HG02798 (cell line): ENCODE data around the gene GNG7.
A peak's percentile ranks its signal among the peaks of the same experiment; 100 is the strongest.
"Not testable (repeated sequence)": the region's sequence is repeated elsewhere in the genome, so short reads cannot be mapped to it uniquely, and the experiment has no call there.

Source experiments
- ATAC-seq: cut with Tn5 transposase; IDR thresholded peaks from one replicate; pipeline ENCODE4 v1.9.1; 2021; ENCODE audit warnings: mild to moderate bottlenecking; ENCODE audit not compliant: unreplicated experiment, poor library complexity

Gene GNG7

DNA sequence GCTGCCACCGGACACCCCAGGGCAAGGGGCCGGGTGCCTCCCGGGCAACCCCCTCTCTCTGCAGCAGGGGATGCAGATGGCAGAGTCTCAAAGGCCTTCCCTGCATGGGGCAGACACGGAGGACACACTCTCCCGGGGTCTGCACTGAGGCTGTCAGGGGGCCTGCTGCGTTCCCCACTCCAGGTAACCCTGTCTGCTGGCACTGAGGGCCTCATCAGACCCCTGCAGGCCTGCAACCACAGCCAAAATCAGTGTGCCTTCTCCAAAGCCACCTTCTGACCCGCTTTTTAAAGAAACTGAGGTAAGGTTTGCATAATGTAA, 93.9 kb downstream of the GNG7 start:
- ATAC-seq, result no peak

- ATAC-seq, result peak; percentile 58
These were observed 94.5 kb downstream of the GNG7 start for GRCh38 chr19:2607712-2608601.

DNA sequence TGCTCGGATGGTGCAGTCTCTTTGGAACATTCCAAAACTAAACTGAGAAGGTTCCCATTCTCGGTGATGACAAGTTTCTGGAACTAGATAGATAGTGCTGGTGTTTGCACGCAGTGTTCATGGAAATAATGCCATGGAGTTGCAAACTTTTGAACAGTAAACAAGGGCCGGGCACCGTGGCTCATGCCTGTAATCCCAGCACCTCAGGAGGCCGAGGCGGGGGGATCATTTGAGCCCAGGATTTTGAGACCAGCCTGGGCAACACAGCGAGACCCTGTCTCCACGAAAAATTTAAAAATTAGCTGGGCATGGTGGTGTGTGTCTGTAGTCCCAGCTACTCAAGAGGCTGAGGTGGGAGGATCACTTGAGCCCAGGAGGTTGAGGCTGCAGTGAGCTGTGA, 95.7 kb downstream of the GNG7 start:
- ATAC-seq, result not testable (repeated sequence)

DNA sequence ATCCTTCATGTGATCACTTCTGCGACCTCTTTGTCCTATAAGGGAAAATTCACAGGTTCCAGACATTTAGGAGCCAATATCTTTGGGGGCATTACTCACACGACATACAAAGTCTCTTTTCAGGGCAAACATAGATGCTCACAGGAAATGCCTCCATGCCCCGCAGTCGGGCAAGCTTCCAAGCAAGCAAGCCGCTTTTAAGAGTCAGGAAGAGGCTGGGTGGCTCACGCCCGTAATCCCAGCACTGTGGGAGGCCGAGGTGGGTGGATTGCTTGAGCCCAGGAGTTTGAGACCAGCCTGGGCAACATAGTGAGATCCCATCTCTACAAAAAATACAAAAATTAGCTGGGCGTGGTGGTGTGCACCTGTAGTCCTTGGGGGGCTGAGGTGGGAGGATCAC, 96.6 kb downstream of the GNG7 start:
- not testable (repeated sequence) for ATAC-seq

DNA sequence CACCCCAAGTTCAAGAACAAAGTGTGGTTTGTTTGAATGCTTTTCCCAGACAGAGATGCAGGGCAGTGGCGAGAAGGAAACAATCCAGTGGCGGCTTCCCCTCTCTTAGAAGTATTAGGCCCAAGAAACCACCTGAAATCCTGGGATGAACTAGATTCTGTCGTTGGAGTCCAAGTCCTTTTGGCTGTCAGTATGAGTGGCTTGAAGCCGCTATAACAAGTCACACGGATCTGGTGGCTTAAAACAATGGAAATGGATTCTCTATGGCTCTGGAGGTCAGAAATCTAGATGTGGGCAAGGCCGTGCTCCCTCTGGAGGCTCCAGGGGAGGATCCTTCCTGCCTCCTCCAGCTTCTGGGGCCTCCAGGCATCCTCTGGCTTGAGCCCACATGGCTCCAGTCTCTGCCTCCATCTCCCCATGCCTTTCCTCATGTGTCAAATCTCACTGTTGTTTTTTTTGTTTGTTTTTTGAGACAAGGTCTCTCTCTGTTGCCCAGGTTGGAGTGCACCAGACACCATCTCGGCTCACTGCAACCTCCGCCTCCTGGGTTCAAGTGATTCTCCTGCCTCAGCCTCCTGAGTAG, 97.7 kb downstream of the GNG7 start:
- no peak for ATAC-seq

DNA sequence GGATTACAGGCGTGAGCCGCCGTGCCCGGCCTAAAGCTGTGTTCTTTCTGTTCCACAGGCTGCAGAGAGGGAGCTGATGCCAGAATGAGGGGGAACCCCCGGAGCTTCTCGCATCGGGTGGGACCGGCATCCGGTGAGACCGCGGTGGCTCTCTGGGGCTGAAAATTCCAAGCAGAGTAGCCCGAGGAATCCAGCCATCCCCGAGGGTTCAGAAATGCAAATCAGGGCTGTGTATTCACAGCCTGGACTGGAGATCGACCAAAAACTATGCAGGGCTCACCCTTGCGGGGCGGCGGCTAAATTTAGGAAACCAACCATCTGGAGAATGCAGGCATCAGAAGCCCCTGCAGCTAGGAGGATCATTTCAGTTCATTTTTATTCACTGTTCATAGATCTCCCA, 99.2 kb downstream of the GNG7 start:
- ATAC-seq, result no peak

- no peak for ATAC-seq
These were observed 99.9 kb downstream of the GNG7 start for GRCh38 chr19:2602391-2603181.

DNA sequence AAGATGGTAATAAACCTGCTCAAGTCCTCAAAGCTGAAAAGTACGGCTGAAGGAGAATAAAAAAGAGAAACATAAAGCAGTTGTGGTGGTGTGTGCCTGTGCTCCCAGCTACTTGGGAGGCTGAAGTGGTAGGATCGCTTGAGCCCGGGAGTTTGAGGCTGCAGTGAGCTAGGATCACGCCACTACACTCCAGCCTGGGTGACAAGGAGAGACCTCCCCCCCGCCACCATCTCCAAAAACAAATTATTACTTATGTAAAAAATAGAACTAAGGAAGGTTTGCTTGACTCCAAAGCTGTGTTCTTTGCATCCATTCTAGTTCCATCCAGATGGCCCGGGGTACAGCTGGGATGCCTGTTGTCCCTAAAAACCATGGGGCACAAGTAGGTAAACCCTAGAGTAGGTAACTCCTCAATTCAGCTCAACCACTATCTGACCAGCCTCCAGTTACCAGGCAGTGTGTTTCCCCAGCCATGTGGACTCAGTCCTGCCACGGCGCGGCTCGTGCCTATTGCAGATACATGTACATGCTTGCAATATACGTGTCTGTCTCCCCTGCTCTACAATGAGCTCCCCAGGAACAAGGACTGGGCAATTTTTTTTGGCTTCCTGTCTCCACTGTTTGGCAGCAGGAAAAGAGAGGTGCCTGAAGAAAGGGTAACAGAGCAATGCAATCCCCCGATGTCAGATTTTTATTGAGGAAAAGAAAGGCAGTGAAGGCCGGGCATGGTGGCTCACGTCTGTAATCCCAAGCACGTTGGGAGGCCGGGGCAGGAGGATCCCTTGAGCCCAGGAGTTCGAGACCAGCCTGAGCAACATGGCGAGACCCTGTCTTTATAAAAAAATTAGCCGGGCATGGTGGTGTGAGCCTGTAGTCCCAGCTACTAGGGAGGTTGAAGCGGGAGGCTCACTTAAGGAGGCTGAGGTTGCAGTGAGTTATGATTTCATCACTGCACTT, 101.3 kb downstream of the GNG7 start:
- no peak for ATAC-seq

GRCh38 chr19:2594319-2594718, 108.2 kb downstream of the GNG7 start:
- ATAC-seq, result no peak

GRCh38 chr19:2592824-2593223, 109.7 kb downstream of the GNG7 start:
- ATAC-seq, result no peak

GRCh38 chr19:2591537-2592291, 110.8 kb downstream of the GNG7 start:
- no peak for ATAC-seq

GRCh38 chr19:2590630-2591399, 111.7 kb downstream of the GNG7 start:
- ATAC-seq, result no peak

DNA sequence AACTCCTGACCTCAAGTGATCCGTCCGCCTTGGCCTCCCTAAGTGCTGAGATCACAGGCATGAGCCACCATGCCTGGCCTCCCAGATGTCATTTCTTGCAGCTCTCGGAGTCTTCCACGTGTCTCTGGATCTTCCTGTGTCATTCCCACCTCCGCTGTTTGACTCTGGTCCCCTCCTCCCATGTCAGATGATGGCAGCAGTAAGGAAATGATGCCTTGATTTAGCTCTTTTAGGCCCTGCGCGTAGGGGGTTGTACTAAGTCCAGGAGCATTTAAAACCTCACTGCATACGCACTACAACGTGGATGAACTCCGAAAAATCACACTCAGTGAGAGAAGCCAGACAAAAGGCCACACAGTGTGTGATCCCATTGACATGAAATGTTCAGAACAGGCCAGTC, 113.1 kb downstream of the GNG7 start:
- ATAC-seq, result no peak

- no peak for ATAC-seq
These were observed 114.3 kb downstream of the GNG7 start for GRCh38 chr19:2588081-2588777.

GRCh38 chr19:2587001-2587719, 115.3 kb downstream of the GNG7 start:
- no peak for ATAC-seq

- no peak for ATAC-seq
These were observed 116.3 kb downstream of the GNG7 start for GRCh38 chr19:2586196-2586595.

GRCh38 chr19:2584002-2584401, 118.5 kb downstream of the GNG7 start:
- no peak for ATAC-seq
